Loucy (cell line): ENCODE results near the gene CNOT10.

Experiments used
- CTCF ChIP-seq: fragments of 200-600 bp; sonication (generic); conservative IDR thresholded peaks from 2 replicates; pipeline ENCODE4 v1.5.1; 2014; ENCODE audit warnings: mild to moderate bottlenecking, antibody characterized with exemption, low read length
- EZH2phosphoT487 ChIP-seq: fragments of 200-600 bp; IDR thresholded peaks from 2 replicates; pipeline ENCODE4 v1.6.1; 2018; ENCODE audit warnings: antibody characterized with exemption, mild to moderate bottlenecking, moderate library complexity, borderline replicate concordance

- TF ChIP-seq CTCF: no peak
- no peak for TF ChIP-seq EZH2phosphoT487
These were observed 27.6 kb downstream of the CNOT10 start for GRCh38 chr3:32712506-32713055.
